ENCODE results near the gene PBRM1. TPM values are rescaled to one million over a fixed set of nuclear protein-coding genes. Genes with fewer than 3 reads are reported as not detected.

The PBRM1 gene
- total RNA-seq, 4 donors from 2014 or later, result 60.3 to 335 (median 134) TPM

DNA sequence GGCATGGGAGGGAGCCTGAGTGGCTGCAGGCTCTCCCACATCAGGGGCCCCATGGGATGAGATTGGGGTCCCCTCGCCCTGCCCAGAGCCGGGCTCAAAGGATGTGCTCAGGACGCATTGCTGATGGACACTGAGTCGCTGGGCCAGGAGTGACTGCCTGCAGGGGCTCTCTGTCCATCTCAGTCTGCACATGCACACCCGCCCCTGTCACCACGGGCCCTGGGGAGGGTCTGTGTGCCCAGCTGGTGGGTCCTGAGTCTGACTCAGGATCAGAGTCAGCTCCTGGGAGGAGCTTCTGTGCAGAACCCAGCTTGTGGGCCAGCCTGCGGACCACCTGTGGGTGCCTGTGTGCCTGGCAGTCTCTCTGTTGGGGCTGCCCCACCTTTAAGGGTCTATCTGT lies 172.4 kb downstream of the PBRM1 start:
- TF ChIP-seq, protein P1, sequence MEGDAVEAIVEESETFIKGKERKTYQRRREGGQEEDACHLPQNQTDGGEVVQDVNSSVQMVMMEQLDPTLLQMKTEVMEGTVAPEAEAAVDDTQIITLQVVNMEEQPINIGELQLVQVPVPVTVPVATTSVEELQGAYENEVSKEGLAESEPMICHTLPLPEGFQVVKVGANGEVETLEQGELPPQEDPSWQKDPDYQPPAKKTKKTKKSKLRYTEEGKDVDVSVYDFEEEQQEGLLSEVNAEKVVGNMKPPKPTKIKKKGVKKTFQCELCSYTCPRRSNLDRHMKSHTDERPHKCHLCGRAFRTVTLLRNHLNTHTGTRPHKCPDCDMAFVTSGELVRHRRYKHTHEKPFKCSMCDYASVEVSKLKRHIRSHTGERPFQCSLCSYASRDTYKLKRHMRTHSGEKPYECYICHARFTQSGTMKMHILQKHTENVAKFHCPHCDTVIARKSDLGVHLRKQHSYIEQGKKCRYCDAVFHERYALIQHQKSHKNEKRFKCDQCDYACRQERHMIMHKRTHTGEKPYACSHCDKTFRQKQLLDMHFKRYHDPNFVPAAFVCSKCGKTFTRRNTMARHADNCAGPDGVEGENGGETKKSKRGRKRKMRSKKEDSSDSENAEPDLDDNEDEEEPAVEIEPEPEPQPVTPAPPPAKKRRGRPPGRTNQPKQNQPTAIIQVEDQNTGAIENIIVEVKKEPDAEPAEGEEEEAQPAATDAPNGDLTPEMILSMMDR (IDR thresholded peaks at IDR 0.05), result no peak
- TF ChIP-seq EP300 (IDR thresholded peaks at IDR 0.05; ENCODE audit: low read depth) (no peak), POLR2AphosphoS5 (IDR thresholded peaks at IDR 0.05) (no peak), POLR2A (IDR thresholded peaks at IDR 0.05) (no peak)
- Histone ChIP-seq H3K27me3 (no peaks in the 10 kb centered on the region), H3K4me1 (no peaks in the 10 kb centered on the region), H3K36me3 (no peaks in the 10 kb centered on the region), H3K27ac (no peak overlapping the region), H3K9me3 (no peaks in the 10 kb centered on the region), H3K4me3 (no peak overlapping the region)
- no peak for DNase-seq
- intact Hi-C loops (cut with DNase I; ENCODE audit: low total_unique reads) (no loop called here), in situ Hi-C loops (cut with MboI; ENCODE audit: low pct_ligation_motif_present in 1 of 4, low pct_unique_long_range_greater_than_20kb in 1 of 4, low sequenced_read_pairs in 3 of 4) (no loop called here)
- 85% methylated on average over 5 of the region's 7 CpGs; no CpG with 5 or more reads in 1 of the 2 donors for WGBS, 2 donors (ENCODE audit: low coverage in 1 of 2)

DNA sequence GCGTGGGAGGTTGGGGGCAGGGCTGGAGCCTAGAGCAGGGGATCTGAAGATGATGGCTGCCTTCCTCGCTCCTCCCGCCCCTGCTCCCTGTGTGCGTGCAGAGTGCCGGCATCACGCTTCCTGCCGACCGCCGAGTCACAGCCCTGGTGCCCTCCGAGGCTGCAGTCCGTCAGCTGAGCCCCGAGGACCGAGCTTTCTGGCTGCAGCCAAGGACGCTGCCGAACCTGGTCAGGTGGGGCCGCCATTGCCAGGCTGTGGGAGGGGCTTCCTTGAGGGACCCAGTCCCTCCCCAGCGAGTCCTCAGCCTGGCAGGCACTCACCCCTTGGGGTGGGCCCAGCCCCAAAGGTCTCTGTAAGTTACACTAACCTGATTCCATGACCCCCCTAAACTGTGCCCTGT lies 173.0 kb downstream of the PBRM1 start:
- H3K36me3 ChIP-seq, result no peaks in the 10 kb centered on the region
- in situ Hi-C loops (cut with MboI; ENCODE audit: low pct_ligation_motif_present in 1 of 4, low pct_unique_long_range_greater_than_20kb in 1 of 4, low sequenced_read_pairs in 3 of 4), result no loop called here
- H3K9me3 ChIP-seq, result no peaks in the 10 kb centered on the region
- H3K27ac ChIP-seq, result no peak overlapping the region
- DNase-seq, result no peak
- no peaks in the 10 kb centered on the region for H3K4me1 ChIP-seq
- no peaks in the 10 kb centered on the region for H3K27me3 ChIP-seq
- no peak overlapping the region for H3K4me3 ChIP-seq
- WGBS, 2 donors (ENCODE audit: low coverage in 1 of 2), result 60 to 77% methylated on average over 1 to 17 of the region's 17 CpGs
- intact Hi-C loops (cut with DNase I; ENCODE audit: low total_unique reads), result no loop called here
- TF ChIP-seq, protein P1 (IDR thresholded peaks at IDR 0.05), result no peak
- TF ChIP-seq POLR2AphosphoS5 (IDR thresholded peaks at IDR 0.05) (no peak), EP300 (IDR thresholded peaks at IDR 0.05; ENCODE audit: low read depth) (no peak), POLR2A (IDR thresholded peaks at IDR 0.05) (no peak)

DNA sequence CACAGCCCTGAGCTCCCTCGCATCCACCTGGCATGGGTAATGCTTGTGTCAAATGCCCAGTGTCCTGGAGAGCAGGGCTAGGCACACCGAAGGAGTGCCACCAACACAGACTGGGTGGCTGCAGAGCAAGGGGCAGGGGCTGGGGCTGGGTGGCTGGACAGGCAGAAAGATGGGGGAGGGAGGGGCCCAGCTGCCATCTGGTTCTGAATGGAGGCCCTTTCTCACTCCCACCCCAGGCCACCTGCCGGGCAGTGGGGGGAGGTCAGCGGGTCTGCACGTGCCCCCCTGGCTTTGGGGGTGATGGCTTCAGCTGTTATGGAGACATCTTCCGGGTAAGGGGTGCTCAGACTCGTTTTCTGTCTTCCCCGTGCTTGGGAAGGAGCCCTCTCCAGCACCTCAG lies 173.6 kb downstream of the PBRM1 start:
- Histone ChIP-seq H3K27ac (no peak overlapping the region), H3K9me3 (no peaks in the 10 kb centered on the region), H3K27me3 (no peaks in the 10 kb centered on the region), H3K4me3 (no peak overlapping the region), H3K4me1 (no peaks in the 10 kb centered on the region), H3K36me3 (no peaks in the 10 kb centered on the region)
- intact Hi-C loops (cut with DNase I; ENCODE audit: low total_unique reads) (no loop called here), in situ Hi-C loops (cut with MboI; ENCODE audit: low pct_ligation_motif_present in 1 of 4, low pct_unique_long_range_greater_than_20kb in 1 of 4, low sequenced_read_pairs in 3 of 4) (no loop called here)
- 55% methylated on average over 4 of the region's 8 CpGs; no CpG with 5 or more reads in 1 of the 2 donors for WGBS, 2 donors (ENCODE audit: low coverage in 1 of 2)
- TF ChIP-seq POLR2A (IDR thresholded peaks at IDR 0.05), result no peak
- no peak for TF ChIP-seq EP300 (IDR thresholded peaks at IDR 0.05; ENCODE audit: low read depth)
- TF ChIP-seq, protein P1 (IDR thresholded peaks at IDR 0.05), result no peak
- TF ChIP-seq POLR2AphosphoS5 (IDR thresholded peaks at IDR 0.05), result no peak
- DNase-seq, result no peak

DNA sequence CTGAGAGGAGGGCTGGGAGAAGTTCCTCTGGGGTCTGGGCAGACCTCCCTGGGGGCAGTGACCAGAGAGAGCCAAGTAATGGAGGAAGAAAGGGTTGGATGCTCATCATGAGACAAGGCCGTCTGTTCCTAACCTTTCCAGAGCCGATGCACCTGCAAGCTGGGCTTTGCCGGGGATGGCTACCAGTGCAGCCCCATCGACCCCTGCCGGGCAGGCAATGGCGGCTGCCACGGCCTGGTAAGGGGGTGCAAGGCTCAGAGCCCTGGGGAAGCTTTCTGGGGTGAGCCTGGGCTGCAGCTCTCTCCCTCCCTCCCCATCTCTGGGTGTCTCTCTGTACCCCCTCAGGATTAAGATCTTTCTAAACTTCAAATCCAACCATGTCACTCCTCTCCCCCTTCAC lies 174.2 kb downstream of the PBRM1 start:
- no peak overlapping the region for H3K4me3 ChIP-seq
- H3K9me3 ChIP-seq, result no peaks in the 10 kb centered on the region
- H3K27ac ChIP-seq, result no peak overlapping the region
- TF ChIP-seq, protein P1 (IDR thresholded peaks at IDR 0.05), result no peak
- TF ChIP-seq POLR2A (IDR thresholded peaks at IDR 0.05), result no peak
- TF ChIP-seq POLR2AphosphoS5 (IDR thresholded peaks at IDR 0.05), result no peak
- no peak for TF ChIP-seq EP300 (IDR thresholded peaks at IDR 0.05; ENCODE audit: low read depth)
- 81% methylated on average over 7 of the region's 7 CpGs; no CpG with 5 or more reads in 1 of the 2 donors for WGBS, 2 donors (ENCODE audit: low coverage in 1 of 2)
- DNase-seq, result no peak
- in situ Hi-C loops (cut with MboI; ENCODE audit: low pct_ligation_motif_present in 1 of 4, low pct_unique_long_range_greater_than_20kb in 1 of 4, low sequenced_read_pairs in 3 of 4) (no loop called here), intact Hi-C loops (cut with DNase I; ENCODE audit: low total_unique reads) (no loop called here)
- H3K27me3 ChIP-seq, result no peaks in the 10 kb centered on the region
- H3K36me3 ChIP-seq, result no peaks in the 10 kb centered on the region
- H3K4me1 ChIP-seq, result no peaks in the 10 kb centered on the region
